HG02870 (cell line): Measurements from ENCODE around the gene PRAMEF7.
"Not testable (repeated sequence)": the region's sequence is repeated elsewhere in the genome, so short reads cannot be mapped to it uniquely, and the experiment has no call there.

Experiments
- ATAC-seq: cut with Tn5 transposase; IDR thresholded peaks from one replicate; pipeline ENCODE4 v1.9.1; 2021; ENCODE audit warnings: mild to moderate bottlenecking, moderate library complexity; ENCODE audit not compliant: unreplicated experiment

Gene PRAMEF7

DNA sequence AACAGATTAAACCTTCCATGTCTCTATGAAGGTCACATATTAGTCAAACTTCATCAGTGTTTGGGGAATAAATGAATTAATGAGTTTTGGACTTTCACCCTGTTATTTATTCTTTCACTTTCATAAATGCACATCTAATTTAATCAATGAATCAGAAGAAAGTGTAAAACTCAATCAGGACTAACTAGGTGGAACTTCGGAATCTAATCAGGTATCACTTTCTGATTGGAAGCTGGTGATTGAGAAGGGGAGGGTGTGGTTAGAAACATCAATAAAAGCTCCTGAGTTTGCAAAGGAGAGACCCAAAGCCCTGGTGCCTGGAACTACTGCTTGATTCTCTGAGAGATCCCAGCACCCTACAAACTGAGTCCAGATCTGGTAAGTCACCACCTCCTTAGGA, at the start of gene PRAMEF7:
PRAMEF7 (plus strand) TSS at position 301 of the 400 bp plus-strand sequence. CDS start 1,083 bp downstream, outside the sequence.
- not testable (repeated sequence) for ATAC-seq

DNA sequence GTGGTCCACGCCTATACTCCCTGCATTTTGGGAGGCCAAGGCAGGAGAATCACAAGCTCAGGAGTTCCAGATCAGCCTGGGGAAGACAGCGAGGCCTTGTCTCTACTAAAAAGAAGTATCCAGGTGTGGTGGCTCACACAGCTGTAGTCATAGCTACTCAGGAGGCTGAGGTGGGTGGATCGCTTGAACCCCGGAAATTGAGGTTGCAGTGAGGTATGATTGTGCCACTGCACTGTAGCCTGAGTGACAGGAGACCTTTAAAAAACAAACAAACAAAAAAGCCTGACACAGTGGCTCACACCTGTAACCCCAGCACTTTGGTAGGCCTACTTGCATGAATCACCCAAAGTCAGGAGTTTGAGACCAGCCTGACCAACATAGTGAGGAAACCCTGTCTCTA, 38.0 kb upstream of the PRAMEF7 start:
- not testable (repeated sequence) for ATAC-seq

DNA sequence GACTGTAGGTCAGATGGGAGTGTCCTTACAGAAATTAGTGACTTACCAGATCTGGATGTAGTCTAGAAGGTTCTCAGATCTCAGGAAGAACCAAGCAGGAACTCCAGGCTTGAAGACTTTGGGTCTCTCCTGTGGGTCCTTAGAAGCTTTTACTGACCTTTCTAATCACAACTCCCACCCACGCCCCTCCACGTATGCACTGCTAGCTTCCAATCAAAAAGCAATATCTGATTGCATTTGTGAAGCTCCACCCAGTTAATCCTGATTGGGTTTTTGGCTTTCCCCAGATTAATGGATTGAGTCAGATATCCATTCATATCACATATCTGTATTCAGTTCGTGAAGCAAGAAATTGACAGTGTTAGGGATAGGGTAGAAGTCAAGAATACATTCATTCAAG, 30.3 kb upstream of the PRAMEF7 start, which contains the start of gene PRAMEF4:
PRAMEF4 (minus strand) TSS at position 101 of the 400 bp plus-strand sequence. CDS start 2,807 bp downstream, outside the sequence.
- not testable (repeated sequence) for ATAC-seq

DNA sequence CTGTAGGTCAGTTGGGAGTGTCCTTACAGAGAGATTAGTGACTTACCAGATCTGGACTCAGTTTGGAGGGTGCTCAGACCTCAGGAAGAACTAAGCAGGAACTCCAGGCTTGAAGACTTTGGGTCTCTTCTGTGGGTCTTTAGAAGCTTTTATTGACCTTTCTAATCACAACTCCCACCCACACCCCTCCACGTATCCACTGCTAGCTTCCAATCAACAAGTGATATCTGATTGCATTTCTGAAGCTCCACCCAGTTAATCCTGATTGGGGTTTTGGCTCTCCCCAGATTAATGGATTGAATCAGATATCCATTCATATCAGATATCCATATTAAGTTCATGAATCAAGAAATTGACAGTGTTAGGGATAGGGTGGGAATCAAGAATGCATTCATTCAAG, 18.2 kb upstream of the PRAMEF7 start, which contains the start of gene PRAMEF10:
PRAMEF10 (minus strand) TSS at position 101 of the 400 bp plus-strand sequence. CDS start 2,423 bp downstream, outside the sequence.
- not testable (repeated sequence) for ATAC-seq

DNA sequence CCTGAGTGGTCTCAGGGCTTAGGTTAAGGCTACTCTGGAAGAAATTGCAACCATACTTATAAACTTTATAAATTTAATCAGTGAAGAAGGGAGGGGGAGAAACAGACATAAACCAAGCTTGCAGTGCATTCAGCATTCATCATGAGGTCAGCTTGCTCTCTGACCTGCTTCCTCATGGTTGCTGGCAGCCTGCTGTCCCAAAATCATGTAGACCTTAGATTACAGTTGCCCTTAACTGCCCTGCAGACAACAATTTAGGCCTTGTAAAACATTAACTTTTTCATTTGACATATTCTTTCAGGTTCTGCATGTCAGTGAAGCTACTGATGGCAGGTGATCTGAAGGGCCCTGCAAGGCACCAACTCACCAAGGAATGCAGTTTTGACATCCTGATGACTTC, 17.2 kb upstream of the PRAMEF7 start:
- ATAC-seq, result not testable (repeated sequence)

DNA sequence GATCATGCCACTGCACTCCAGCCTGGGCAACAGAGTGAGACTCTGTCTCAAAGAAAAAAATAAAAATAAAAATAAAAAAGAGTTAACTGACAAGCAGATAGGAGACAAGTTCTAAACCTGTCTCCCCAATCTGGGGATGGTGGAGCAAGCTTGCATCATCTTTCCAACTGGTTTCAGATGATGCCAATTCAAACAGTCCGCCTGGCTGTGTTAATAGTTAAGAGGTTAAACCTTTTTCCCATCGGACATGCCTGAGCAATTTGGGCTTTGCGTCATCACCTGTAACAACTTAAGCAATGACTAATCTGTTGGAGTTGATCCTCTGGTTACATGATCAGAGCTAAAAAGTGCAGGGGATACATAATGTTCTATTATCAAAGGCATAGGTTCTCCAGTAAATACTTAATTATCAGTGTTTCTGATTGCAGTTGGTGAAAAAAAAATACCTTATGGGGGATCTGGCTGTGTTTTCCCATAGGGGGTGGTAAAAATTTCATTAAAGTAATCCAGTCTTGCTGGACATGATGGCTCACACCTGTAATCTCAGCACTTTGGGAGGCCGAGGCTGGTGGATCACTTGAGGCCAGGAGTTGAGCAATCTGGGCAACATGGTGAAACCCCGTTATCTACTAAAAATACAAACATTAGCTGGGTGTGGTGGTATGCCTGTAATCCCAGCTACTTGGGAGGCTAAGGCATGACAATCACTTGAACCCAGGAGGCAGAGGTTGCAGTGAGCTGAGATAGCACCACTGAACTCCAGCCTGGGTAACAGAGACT, 12.4 kb upstream of the PRAMEF7 start:
- not testable (repeated sequence) for ATAC-seq

DNA sequence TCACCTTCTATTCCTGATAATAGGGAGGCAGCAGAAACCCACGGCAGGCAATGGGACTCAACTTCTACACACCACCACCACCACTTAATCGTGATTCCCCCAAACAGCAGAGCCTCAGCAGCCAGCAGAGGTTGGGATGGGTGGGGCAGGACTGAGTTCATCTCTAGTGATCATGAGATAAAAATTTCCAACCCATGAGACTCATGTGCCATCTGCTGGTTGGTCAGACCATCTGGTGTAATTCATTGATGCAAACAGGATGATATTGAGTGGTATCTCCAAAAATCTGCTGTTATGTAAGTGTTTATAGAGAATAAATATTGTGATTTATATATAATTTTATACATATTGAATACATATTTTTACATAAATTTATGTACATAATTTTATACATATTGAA, 5.3 kb downstream of the PRAMEF7 start:
- not testable (repeated sequence) for ATAC-seq

DNA sequence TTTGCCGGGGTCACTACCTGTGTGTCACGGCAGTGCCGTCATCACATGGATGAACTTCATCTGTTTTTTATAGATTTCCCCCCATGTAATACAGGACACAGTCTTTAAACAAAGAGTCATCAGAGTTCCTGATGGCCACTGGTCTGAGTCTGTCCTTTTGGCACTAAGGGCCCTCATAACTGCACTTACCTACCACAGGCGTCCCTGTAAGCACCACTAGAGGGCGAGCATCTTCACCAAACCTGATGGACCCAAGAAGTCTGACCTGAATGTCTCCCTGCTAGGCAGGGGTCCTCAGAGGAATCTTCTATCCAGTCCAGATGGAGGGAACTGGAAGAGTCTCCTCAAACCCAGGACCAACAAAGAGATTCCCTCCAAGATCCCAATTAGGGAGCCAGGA, 8.0 kb downstream of the PRAMEF7 start:
- ATAC-seq, result not testable (repeated sequence)

DNA sequence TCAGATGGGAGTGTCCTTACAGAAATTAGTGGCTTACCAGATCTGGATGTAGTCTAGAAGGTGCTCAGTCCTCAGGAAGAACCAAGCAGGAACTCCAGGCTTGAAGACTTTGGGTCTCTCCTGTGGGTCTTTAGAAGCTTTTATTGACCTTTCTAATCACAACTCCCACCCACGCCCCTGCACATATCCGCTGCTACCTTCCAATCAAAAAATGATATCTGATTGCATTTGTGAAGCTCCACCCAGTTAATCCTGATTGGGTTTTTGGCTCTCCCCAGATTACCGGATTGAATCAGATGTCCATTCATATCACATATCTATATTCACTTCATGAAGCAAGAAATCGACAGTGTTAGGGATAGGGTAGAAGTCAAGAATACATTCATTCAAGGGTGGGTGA, 31.1 kb downstream of the PRAMEF7 start, which contains the start of gene PRAMEF6:
PRAMEF6 (minus strand) TSS at position 101 of the 400 bp plus-strand sequence. CDS start 5,062 bp downstream, outside the sequence.
- not testable (repeated sequence) for ATAC-seq
